IMR-90 (cell line): ENCODE data around the gene GOLGA3. TPM values are rescaled to one million over a fixed set of nuclear protein-coding genes. Genes with fewer than 3 reads are reported as not detected.

ENCODE experiments used
- ATAC-seq: fragments of 200-7000 bp; cut with Tn5 transposase; 2 replicates; pipeline ENCODE4 v1.9.1; 2020; ENCODE audit warnings: low read depth, mild to moderate bottlenecking, moderate library complexity
- BruUV-seq: library from RNA; stranded (reverse); fragments of 400-500 nt; replicated peaks from 2 replicates; lab custom pipeline; 2021; lab: Mats Ljungman, UMichigan
- CTCF ChIA-PET: fragments of 300-600 bp; formaldehyde crosslinking; extraction: SDS; loops from one replicate; lab custom pipeline; 2021; ENCODE audit warnings: antibody characterized with exemption; lab: Yijun Ruan, JAX
- POLR2A ChIA-PET: fragments of 300-600 bp; sonication (Branson Sonifier 250); formaldehyde crosslinking; loops from one replicate; lab custom pipeline; 2022; ENCODE audit warnings: antibody characterized with exemption; ENCODE audit not compliant: unreplicated experiment; lab: Charles Lee
- DNase-seq: peaks from one replicate; pipeline ENCODE4 v3.0.0; 2013
- H2AFZ ChIP-seq: replicated peaks from 2 replicates; pipeline ENCODE3; 2013; ENCODE audit warnings: low read length, mild to moderate bottlenecking; ENCODE audit not compliant: poor library complexity
- H2AK5ac ChIP-seq: 2 replicates; pipeline ENCODE4 v1.6.1; 2013; ENCODE audit warnings: low read depth, low read length, inconsistent platforms
- H2AK9ac ChIP-seq: replicated peaks from 2 replicates; pipeline ENCODE3; 2013; ENCODE audit warnings: mild to moderate bottlenecking, low read depth, low read length, moderate library complexity; ENCODE audit not compliant: poor library complexity
- H2BK120ac ChIP-seq: 2 replicates; pipeline ENCODE4 v1.6.1; 2013; ENCODE audit warnings: low read depth, low read length, inconsistent platforms
- H2BK15ac ChIP-seq: 3 replicates; pipeline ENCODE4 v1.6.1; 2013; ENCODE audit warnings: low read depth, low read length, inconsistent platforms
- H2BK20ac ChIP-seq: 2 replicates; pipeline ENCODE4 v1.6.1; 2013; ENCODE audit warnings: low read depth, mild to moderate bottlenecking, inconsistent platforms, low read length, moderate library complexity
- H2BK5ac ChIP-seq: 2 replicates; pipeline ENCODE4 v1.6.1; 2013; ENCODE audit warnings: mild to moderate bottlenecking, low read depth, low read length, inconsistent platforms; ENCODE audit not compliant: poor library complexity, severe bottlenecking
- H3K14ac ChIP-seq: replicated peaks from 2 replicates; pipeline ENCODE4 v1.6.1; 2013; ENCODE audit warnings: low read depth, low read length, inconsistent platforms
- H3K18ac ChIP-seq: 2 replicates; pipeline ENCODE4 v1.6.1; 2013; ENCODE audit warnings: low read depth, low read length, control low read depth
- H3K23ac ChIP-seq: 2 replicates; pipeline ENCODE4 v1.6.1; 2013; ENCODE audit warnings: low read depth, low read length, inconsistent platforms
- H3K27ac ChIP-seq: 2 replicates; pipeline ENCODE4 v1.5.1; 2013; ENCODE audit warnings: mild to moderate bottlenecking, control low read depth, low read length; ENCODE audit not compliant: insufficient read depth
- H3K27me3 ChIP-seq: 2 replicates; pipeline ENCODE4 v1.6.1; 2013; ENCODE audit warnings: low read length; ENCODE audit not compliant: control insufficient read depth, insufficient read depth
- H3K36me3 ChIP-seq: 2 replicates; pipeline ENCODE4 v1.6.1; 2013; ENCODE audit warnings: low read length, mixed read lengths; ENCODE audit not compliant: control insufficient read depth, insufficient read depth
- H3K4ac ChIP-seq: 2 replicates; pipeline ENCODE4 v1.6.1; 2013; ENCODE audit warnings: low read depth, low read length, inconsistent platforms
- H3K4me1 ChIP-seq: 2 replicates; pipeline ENCODE4 v1.6.1; 2013; ENCODE audit warnings: low read length, mixed read lengths; ENCODE audit not compliant: control insufficient read depth, insufficient read depth
- H3K4me2 ChIP-seq: 2 replicates; pipeline ENCODE4 v1.6.1; 2013; ENCODE audit warnings: low read depth, mild to moderate bottlenecking, control low read depth, low read length, moderate library complexity
- H3K4me3 ChIP-seq: 2 replicates; pipeline ENCODE4 v1.5.1; 2013; ENCODE audit warnings: low read depth, mild to moderate bottlenecking, control low read depth, low read length, moderate library complexity; ENCODE audit not compliant: insufficient read depth
- H3K56ac ChIP-seq: 2 replicates; pipeline ENCODE4 v1.6.1; 2013; ENCODE audit warnings: low read length, inconsistent platforms; ENCODE audit not compliant: insufficient read depth; ENCODE audit errors: extremely low read depth
- H3K79me1 ChIP-seq, 2 experiments: 2 replicates each; pipeline ENCODE4 v1.6.1; 2013; ENCODE audit warnings: low read length in 2 of 2, inconsistent platforms in 1 of 2, low read depth in 1 of 2
- H3K9ac ChIP-seq: 2 replicates; pipeline ENCODE4 v1.6.1; 2013; ENCODE audit warnings: low read depth, low read length, control low read depth
- H3K9me1 ChIP-seq: 2 replicates; pipeline ENCODE4 v1.6.1; 2013; ENCODE audit warnings: low read length, inconsistent platforms; ENCODE audit not compliant: insufficient read depth
- H3K9me3 ChIP-seq: 2 replicates; pipeline ENCODE4 v1.6.1; 2013; ENCODE audit warnings: low read length; ENCODE audit not compliant: control insufficient read depth, insufficient read depth
- H4K20me1 ChIP-seq: 2 replicates; pipeline ENCODE4 v1.6.1; 2013; ENCODE audit warnings: low read length, inconsistent platforms; ENCODE audit not compliant: insufficient read depth
- H4K5ac ChIP-seq: 2 replicates; pipeline ENCODE4 v1.6.1; 2013; ENCODE audit warnings: mild to moderate bottlenecking, low read depth, low read length, control low read depth
- H4K8ac ChIP-seq, 2 experiments: 2 replicates each; pipeline ENCODE4 v1.6.1; 2013; ENCODE audit warnings: low read depth in 2 of 2, low read length in 2 of 2, control low read depth in 1 of 2, inconsistent platforms in 1 of 2
- H4K91ac ChIP-seq: 2 replicates; pipeline ENCODE4 v1.6.1; 2013; ENCODE audit warnings: low read depth, low read length, inconsistent platforms; ENCODE audit not compliant: insufficient read depth
- BHLHE40 ChIP-seq: fragments of 150-350 bp; IDR thresholded peaks from 2 replicates; pipeline ENCODE4 v1.6.1; 2016; ENCODE audit warnings: mild to moderate bottlenecking, low read depth, low read length
- CEBPB ChIP-seq: IDR thresholded peaks from 2 replicates; pipeline ENCODE4 v1.6.1; 2012; ENCODE audit warnings: low read depth, low read length, improper control_type of control experiment
- CHD1 ChIP-seq: IDR thresholded peaks from 2 replicates; pipeline ENCODE4 v1.6.1; 2012; ENCODE audit warnings: low read depth, low read length, improper control_type of control experiment
- CTCF ChIP-seq: conservative IDR thresholded peaks from 2 replicates; pipeline ENCODE4 v1.5.1; 2012; ENCODE audit warnings: mild to moderate bottlenecking, low read depth, low read length, improper control_type of control experiment
- FOS ChIP-seq: fragments of 150-350 bp; IDR thresholded peaks from 2 replicates; pipeline ENCODE4 v1.6.1; 2016; ENCODE audit warnings: low read depth, low read length
- MAFK ChIP-seq: IDR thresholded peaks from 2 replicates; pipeline ENCODE4 v1.6.1; 2012; ENCODE audit warnings: low read depth, low read length, improper control_type of control experiment
- MAZ ChIP-seq: IDR thresholded peaks from 2 replicates; pipeline ENCODE4 v1.6.1; 2012; ENCODE audit warnings: low read depth, mild to moderate bottlenecking, low read length, improper control_type of control experiment, moderate library complexity, borderline replicate concordance
- MXI1 ChIP-seq: IDR thresholded peaks from 2 replicates; pipeline ENCODE4 v1.6.1; 2012; ENCODE audit warnings: low read depth, mild to moderate bottlenecking, low read length, moderate library complexity, borderline replicate concordance
- NFE2L2 ChIP-seq: fragments of 150-350 bp; IDR thresholded peaks from 2 replicates; pipeline ENCODE4 v1.6.1; 2016; ENCODE audit warnings: low read depth, mild to moderate bottlenecking, low read length
- POLR2A ChIP-seq: IDR thresholded peaks from 2 replicates; pipeline ENCODE4 v1.6.1; 2012; ENCODE audit warnings: mild to moderate bottlenecking, low read depth, low read length
- RAD21 ChIP-seq: IDR thresholded peaks from 2 replicates; pipeline ENCODE4 v1.6.1; 2012; ENCODE audit warnings: low read length, improper control_type of control experiment
- RCOR1 ChIP-seq: IDR thresholded peaks from 2 replicates; pipeline ENCODE4 v1.6.1; 2012; ENCODE audit warnings: mild to moderate bottlenecking, low read length, improper control_type of control experiment; ENCODE audit not compliant: insufficient replicate concordance
- SMC3 ChIP-seq: fragments of 150-350 bp; IDR thresholded peaks from 2 replicates; pipeline ENCODE4 v1.6.1; 2016; ENCODE audit warnings: low read depth, mild to moderate bottlenecking, antibody characterized with exemption, low read length, moderate library complexity
- USF2 ChIP-seq: fragments of 150-350 bp; IDR thresholded peaks from 2 replicates; pipeline ENCODE4 v1.6.1; 2017; ENCODE audit warnings: mild to moderate bottlenecking, antibody characterized with exemption, low read length, low read depth
- WGBS, 2 experiments: methylation state at CpG; one replicate each; pipeline versions ENCODE4 v1.1.5 to v1.1.7; 2013; ENCODE audit warnings: missing lambda C conversion rate in 2 of 2; ENCODE audit not compliant: insufficient read length in 1 of 2; ENCODE audit errors: extremely low coverage in 2 of 2; 5-methylcytosine and 5-hydroxymethylcytosine counted together
- dilution Hi-C: fragments of 300-500 bp; cut with HindIII; formaldehyde crosslinking; loops from one replicate; pipeline ENCODE4 v1.14.3; 2018; ENCODE audit warnings: low sequenced_read_pairs; ENCODE audit not compliant: unreplicated experiment
- in situ Hi-C: fragments of 300-500 bp; cut with MboI; formaldehyde crosslinking; loops from 3 replicates; pipeline ENCODE4 v1.14.3; 2019; ENCODE audit warnings: low sequenced_read_pairs, inconsistent platforms, mixed read lengths
- intact Hi-C: fragments of 100-400 bp; cut with micrococcal nuclease; formaldehyde crosslinking; loops from 2 replicates; pipeline ENCODE4 v1.10.0; 2022
- polyA plus RNA-seq, 3 experiments: library from polyadenylated mRNA; depleted of rRNA; stranded (reverse); fragments of >200 nt; gene quantifications; 2 replicates each; pipeline ENCODE4 v1.2.3, GENCODE V29; 2012; ENCODE audit warnings: low replicate concordance in 1 of 3
- total RNA-seq: library from RNA; depleted of rRNA; stranded (reverse); fragments of >200 nt; gene quantifications from 2 replicates; pipeline ENCODE4 v1.2.3, GENCODE V29; 2012
- TF ChIP-seq, protein P1 (sequence below): fragments of 150-350 bp; IDR thresholded peaks from 2 replicates; pipeline ENCODE4 v1.6.1; 2016; ENCODE audit warnings: low read depth, mild to moderate bottlenecking, low read length, moderate library complexity, borderline replicate concordance

The GOLGA3 gene
- total and polyA plus RNA-seq, 2 of the 4 experiments (the other 2 are of a cell fraction), result 39.6 to 99.8 TPM

- POLR2A ChIA-PET, result no interaction called here
- Histone ChIP-seq H4K20me1 (peaks cover 21% of the 10 kb centered on the region), H3K4me2 (no peak overlapping the region), H2BK20ac (no peak overlapping the region), H4K5ac (no peak overlapping the region), H3K18ac (no peak overlapping the region), H2BK15ac (no peak overlapping the region), H3K27me3 (no peaks in the 10 kb centered on the region), H3K14ac (no peak overlapping the region), H2AK5ac (no peak overlapping the region), H3K4me1 (no peaks in the 10 kb centered on the region), H3K27ac (no peak overlapping the region), H3K9me3 (no peaks in the 10 kb centered on the region), H2BK120ac (no peak overlapping the region), H2AK9ac (no peak overlapping the region), H3K56ac (no peak overlapping the region), H3K4ac (no peak overlapping the region), H2BK5ac (no peak overlapping the region), H4K8ac (no peak overlapping the region), H3K9ac (no peak overlapping the region), H3K36me3 (peaks cover 58% of the 10 kb centered on the region), H3K23ac (no peak overlapping the region), H3K4me3 (no peak overlapping the region), H2AFZ (no peak overlapping the region), H4K91ac (no peak overlapping the region), H3K9me1 (no peaks in the 10 kb centered on the region), H3K79me1 (peaks cover 21 to 40% of the 10 kb centered on the region in 2 experiments)
- dilution Hi-C loops, result no loop called here
- CTCF ChIA-PET, result no interaction called here
- in situ Hi-C loops, result no loop called here
- no TSS peak for BruUV-seq
- no peak for ATAC-seq
- intact Hi-C loops, result no loop called here
- no peak for DNase-seq
- WGBS, 2 experiments, result 92% methylated on average over 22 of the region's 31 CpGs; no CpG with 5 or more reads in 1 of the 2 experiments
- no peak for TF ChIP-seq NFE2L2
- TF ChIP-seq MAFK, result no peak
- no peak for TF ChIP-seq POLR2A
- TF ChIP-seq, protein P1, sequence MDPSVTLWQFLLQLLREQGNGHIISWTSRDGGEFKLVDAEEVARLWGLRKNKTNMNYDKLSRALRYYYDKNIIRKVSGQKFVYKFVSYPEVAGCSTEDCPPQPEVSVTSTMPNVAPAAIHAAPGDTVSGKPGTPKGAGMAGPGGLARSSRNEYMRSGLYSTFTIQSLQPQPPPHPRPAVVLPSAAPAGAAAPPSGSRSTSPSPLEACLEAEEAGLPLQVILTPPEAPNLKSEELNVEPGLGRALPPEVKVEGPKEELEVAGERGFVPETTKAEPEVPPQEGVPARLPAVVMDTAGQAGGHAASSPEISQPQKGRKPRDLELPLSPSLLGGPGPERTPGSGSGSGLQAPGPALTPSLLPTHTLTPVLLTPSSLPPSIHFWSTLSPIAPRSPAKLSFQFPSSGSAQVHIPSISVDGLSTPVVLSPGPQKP, result no peak
- no peak for TF ChIP-seq BHLHE40
- TF ChIP-seq RCOR1, result no peak
- TF ChIP-seq RAD21, result no peak
- TF ChIP-seq MXI1, result no peak
- no peak for TF ChIP-seq CEBPB
- no peak for TF ChIP-seq FOS
- TF ChIP-seq USF2, result no peak
- TF ChIP-seq MAZ, result no peak
- TF ChIP-seq CHD1, result no peak
- no peak for TF ChIP-seq CTCF
- no peak for TF ChIP-seq SMC3
These were observed 109.3 kb downstream of the GOLGA3 start for GRCh38 chr12:132719141-132719953.
